IPS-18a (cell line): ENCODE measurements around the gene EDC3.

Experiments used
- H3K27ac ChIP-seq: one replicate; pipeline ENCODE4 v1.5.1; 2013; ENCODE audit warnings: low read length
- H3K27me3 ChIP-seq: one replicate; pipeline ENCODE4 v1.6.1; 2013; ENCODE audit warnings: mild to moderate bottlenecking, low read length; ENCODE audit not compliant: control insufficient read depth, insufficient read depth
- H3K36me3 ChIP-seq: one replicate; pipeline ENCODE4 v1.6.1; 2013; ENCODE audit warnings: low read depth, low read length; ENCODE audit not compliant: control insufficient read depth
- H3K4me1 ChIP-seq: one replicate; pipeline ENCODE4 v1.6.1; 2013; ENCODE audit warnings: low read depth, low read length; ENCODE audit not compliant: control insufficient read depth
- H3K4me3 ChIP-seq: one replicate; pipeline ENCODE4 v1.5.1; 2013; ENCODE audit warnings: low read length
- H3K9ac ChIP-seq: one replicate; pipeline ENCODE4 v1.6.1; 2013; ENCODE audit warnings: mild to moderate bottlenecking, low read length, moderate library complexity
- H3K9me3 ChIP-seq: one replicate; pipeline ENCODE4 v1.6.1; 2013; ENCODE audit warnings: low read depth, low read length; ENCODE audit not compliant: control insufficient read depth

EDC3 gene

GRCh38 chr15:74725845-74726773 is 30.3 kb upstream of the EDC3 start:
- peak overlapping the region; percentile 71 for H3K4me3 ChIP-seq
- no peaks in the 10 kb centered on the region for H3K4me1 ChIP-seq
- no peak overlapping the region for H3K27ac ChIP-seq
- H3K27me3 ChIP-seq = peaks cover 37% of the 10 kb centered on the region
- no peak overlapping the region for H3K9ac ChIP-seq
- H3K36me3 ChIP-seq = no peaks in the 10 kb centered on the region
- no peaks in the 10 kb centered on the region for H3K9me3 ChIP-seq

GRCh38 chr15:74725225-74725774 is 29.5 kb upstream of the EDC3 start, which contains the start of gene CYP1A1:
CYP1A1 (minus strand) TSS chr15:74725528; CDS start chr15:74723097, 2,431 bp downstream.
- Histone ChIP-seq H3K4me1 (no peaks in the 10 kb centered on the region), H3K36me3 (no peaks in the 10 kb centered on the region), H3K9me3 (no peaks in the 10 kb centered on the region), H3K27me3 (peaks cover 37% of the 10 kb centered on the region), H3K4me3 (peak within 1 kb of the TSS; percentile 71), H3K9ac (no peak within 1 kb of the TSS), H3K27ac (no peak within 1 kb of the TSS)

DNA sequence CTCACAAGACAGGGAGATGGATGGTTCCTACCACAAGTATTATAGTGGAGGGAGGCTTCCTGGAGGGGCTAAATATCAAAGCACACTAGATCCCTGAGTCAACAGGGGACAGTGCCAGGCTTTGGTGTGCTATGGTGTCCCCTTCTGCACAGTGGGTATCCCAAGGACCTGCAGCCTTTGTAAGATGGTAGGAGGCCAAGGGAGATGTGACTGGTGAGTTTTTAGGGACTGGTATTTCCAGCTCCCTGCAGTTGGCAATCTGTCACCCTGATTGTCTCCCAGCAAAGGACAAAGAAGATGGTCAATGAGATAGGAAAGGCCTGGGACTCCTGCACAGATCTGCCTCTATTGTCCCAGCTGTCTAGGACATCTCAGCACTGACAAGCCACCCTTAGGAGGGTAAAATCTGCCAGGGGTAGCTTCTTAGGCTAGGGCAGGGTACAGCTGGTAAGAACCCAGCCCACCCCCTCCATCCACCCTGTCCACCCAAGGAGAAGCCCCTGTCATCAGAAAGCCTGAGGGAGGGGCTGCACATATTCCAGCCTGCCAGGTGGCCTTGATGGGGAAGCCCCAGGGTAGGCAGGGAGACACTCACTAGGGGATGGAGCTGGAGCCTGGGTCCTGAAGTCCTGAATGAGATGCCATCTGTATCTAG is 28.9 kb upstream of the EDC3 start:
- no peak overlapping the region for H3K27ac ChIP-seq
- no peak overlapping the region for H3K9ac ChIP-seq
- peaks cover 37% of the 10 kb centered on the region for H3K27me3 ChIP-seq

DNA sequence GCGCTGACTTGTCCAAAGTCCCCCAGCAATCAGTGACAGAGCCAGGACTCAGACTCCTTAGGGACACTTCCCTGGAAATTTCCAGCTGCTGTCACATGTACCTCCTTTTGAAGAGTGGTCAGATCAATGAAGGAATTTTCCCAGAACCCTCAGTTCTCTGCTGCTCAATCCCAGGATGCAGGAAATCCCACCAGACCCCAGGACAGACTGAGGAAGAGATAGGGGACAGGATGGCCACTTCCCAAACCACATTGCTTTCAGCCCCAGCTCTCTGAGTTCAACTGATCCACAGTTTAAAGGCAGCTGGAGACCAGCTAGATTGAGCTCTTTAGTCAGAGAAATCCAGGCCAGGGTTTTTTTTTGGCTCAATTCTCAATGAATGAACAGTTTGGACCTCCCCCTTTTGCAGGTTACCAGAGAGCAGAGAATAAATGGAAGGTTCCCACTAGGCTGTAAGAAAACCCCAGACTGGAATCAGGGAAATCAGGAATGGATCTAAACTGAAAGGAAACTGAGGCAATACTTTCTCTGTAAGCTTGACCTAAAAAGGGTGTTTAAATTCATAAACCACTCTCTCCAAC is 28.0 kb upstream of the EDC3 start:
- Histone ChIP-seq H3K27ac (no peak overlapping the region), H3K36me3 (no peaks in the 10 kb centered on the region), H3K9me3 (no peaks in the 10 kb centered on the region), H3K4me3 (no peak overlapping the region), H3K9ac (no peak overlapping the region), H3K4me1 (no peaks in the 10 kb centered on the region), H3K27me3 (peaks cover 37% of the 10 kb centered on the region)

More for the DNA sequence above, 28.9 kb upstream of the EDC3 start:
- H3K9me3 ChIP-seq = no peaks in the 10 kb centered on the region
- H3K4me3 ChIP-seq = no peak overlapping the region
- no peaks in the 10 kb centered on the region for H3K36me3 ChIP-seq
- H3K4me1 ChIP-seq = no peaks in the 10 kb centered on the region

DNA sequence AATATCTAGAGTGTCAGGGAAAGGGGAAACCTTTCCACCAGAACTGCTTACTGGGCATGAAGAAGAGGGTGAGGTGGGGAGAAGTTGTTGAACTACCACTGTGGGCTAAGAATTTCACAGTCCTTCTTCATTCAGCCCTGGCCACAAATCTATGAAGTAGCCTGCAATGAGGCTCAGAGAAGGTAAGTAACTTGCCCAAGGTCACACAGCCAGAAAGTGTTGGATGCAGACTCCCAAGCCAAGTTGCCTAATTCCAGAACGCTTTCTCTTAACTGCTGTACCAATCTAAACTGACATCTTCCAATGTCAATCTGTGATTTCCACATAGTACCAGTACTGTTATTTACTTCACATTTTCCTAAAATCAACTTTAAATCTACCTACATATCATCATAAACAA is 27.4 kb upstream of the EDC3 start:
- H3K27ac ChIP-seq = no peak overlapping the region
- H3K27me3 ChIP-seq = peaks cover 36% of the 10 kb centered on the region
- no peak overlapping the region for H3K9ac ChIP-seq
- H3K4me3 ChIP-seq = no peak overlapping the region
- H3K36me3 ChIP-seq = no peaks in the 10 kb centered on the region
- H3K4me1 ChIP-seq = no peaks in the 10 kb centered on the region
- no peaks in the 10 kb centered on the region for H3K9me3 ChIP-seq

- Histone ChIP-seq H3K9me3 (no peaks in the 10 kb centered on the region), H3K36me3 (no peaks in the 10 kb centered on the region), H3K4me1 (no peaks in the 10 kb centered on the region), H3K27ac (no peak overlapping the region), H3K9ac (no peak overlapping the region), H3K4me3 (no peak overlapping the region), H3K27me3 (peaks cover 30% of the 10 kb centered on the region)
Observed at GRCh38 chr15:74722591-74722990, 26.8 kb upstream of the EDC3 start.

DNA sequence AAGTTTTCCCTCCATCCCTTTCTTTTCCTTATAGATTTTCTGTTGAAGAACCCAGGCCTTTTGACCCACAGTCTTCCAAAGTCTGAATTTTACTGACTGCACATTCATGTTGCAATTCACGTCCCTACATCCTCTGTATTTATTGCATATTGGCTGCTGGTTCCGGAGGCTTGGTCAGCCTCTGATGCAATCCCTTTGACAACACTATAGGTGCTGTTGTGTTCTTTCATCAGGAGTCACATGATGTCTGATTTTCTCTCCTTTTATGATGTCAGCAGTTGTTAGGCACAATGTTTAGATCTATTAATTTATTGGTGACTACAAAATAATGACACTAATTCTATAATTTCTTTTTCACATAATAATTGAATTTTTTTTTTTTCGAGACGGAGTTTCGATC is 20.8 kb upstream of the EDC3 start:
- Histone ChIP-seq H3K36me3 (no peaks in the 10 kb centered on the region), H3K9me3 (no peaks in the 10 kb centered on the region), H3K27me3 (no peaks in the 10 kb centered on the region), H3K9ac (no peak overlapping the region), H3K27ac (no peak overlapping the region), H3K4me3 (no peak overlapping the region), H3K4me1 (no peaks in the 10 kb centered on the region)

GRCh38 chr15:74712311-74712710 is 16.5 kb upstream of the EDC3 start:
- Histone ChIP-seq H3K9me3 (no peaks in the 10 kb centered on the region), H3K4me1 (no peaks in the 10 kb centered on the region), H3K9ac (no peak overlapping the region), H3K27me3 (peaks cover 13% of the 10 kb centered on the region), H3K36me3 (no peaks in the 10 kb centered on the region), H3K27ac (no peak overlapping the region), H3K4me3 (no peak overlapping the region)

DNA sequence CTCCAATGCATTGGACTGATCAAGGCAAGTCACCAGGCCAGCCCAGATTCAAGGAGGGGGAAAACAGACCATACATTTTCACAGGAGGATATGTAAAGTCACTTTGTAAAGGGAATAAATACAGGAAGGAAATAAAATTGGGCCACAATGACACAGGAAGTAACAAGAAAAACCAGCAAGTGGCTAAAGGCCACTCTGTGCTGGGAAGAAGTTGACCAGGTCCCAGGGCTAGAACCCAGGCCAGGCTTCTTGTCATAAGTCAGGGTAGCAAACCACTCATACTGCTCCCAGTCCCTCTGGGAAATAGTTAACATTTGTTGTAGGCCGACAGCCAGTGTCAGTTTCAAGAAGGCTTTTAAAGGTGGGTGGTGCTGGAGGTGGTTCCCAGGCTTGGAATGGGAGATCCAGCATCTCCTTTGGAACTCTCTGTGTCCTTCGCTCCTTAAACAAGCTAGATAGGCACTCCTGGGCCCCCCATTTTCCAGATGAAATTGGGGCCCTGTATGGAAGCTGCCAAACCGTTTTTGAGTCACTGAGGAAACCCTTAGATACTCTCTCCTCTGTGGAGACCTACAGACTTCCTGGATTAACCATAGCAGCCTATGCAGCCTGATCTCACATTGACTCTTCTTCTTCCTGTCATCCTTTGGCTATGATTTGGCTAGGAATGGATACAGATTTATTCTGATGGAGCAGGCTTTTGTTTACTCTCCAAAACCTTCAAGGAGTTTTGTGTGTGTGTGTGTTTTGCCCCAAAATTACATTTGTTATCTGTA is 14.7 kb upstream of the EDC3 start:
- H3K9me3 ChIP-seq = no peaks in the 10 kb centered on the region
- peaks cover 17% of the 10 kb centered on the region for H3K27me3 ChIP-seq
- H3K4me1 ChIP-seq = no peaks in the 10 kb centered on the region
- no peak overlapping the region for H3K4me3 ChIP-seq
- H3K36me3 ChIP-seq = no peaks in the 10 kb centered on the region
- no peak overlapping the region for H3K9ac ChIP-seq
- no peak overlapping the region for H3K27ac ChIP-seq

DNA sequence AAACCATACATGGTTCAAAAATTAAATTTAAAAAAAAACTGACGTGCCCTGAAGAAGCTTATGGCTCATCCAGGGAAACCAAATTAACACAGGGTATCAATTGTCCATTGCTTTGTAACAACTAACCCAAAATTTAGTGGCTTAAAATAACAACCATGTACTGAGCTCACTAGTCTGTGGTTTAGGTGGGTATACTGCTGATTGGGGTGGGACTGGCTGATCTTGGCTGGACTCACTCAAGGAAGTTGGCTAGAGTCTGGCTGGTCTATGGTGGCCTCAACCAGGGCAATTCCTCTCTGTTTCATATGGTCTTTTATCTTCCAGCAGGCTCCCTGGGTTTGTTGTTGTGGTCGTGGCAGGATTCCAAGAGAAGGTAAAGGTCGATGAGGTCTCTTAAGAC is 14.1 kb upstream of the EDC3 start:
- H3K4me1 ChIP-seq = no peaks in the 10 kb centered on the region
- no peak overlapping the region for H3K9ac ChIP-seq
- H3K27me3 ChIP-seq = peaks cover 17% of the 10 kb centered on the region
- no peaks in the 10 kb centered on the region for H3K36me3 ChIP-seq
- no peak overlapping the region for H3K4me3 ChIP-seq
- no peaks in the 10 kb centered on the region for H3K9me3 ChIP-seq
- H3K27ac ChIP-seq = no peak overlapping the region

GRCh38 chr15:74709011-74709410 is 13.2 kb upstream of the EDC3 start:
- Histone ChIP-seq H3K27me3 (peaks cover 17% of the 10 kb centered on the region), H3K9ac (no peak overlapping the region)

More at GRCh38 chr15:74709011-74709410, 13.2 kb upstream of the EDC3 start:
- Histone ChIP-seq H3K36me3 (no peaks in the 10 kb centered on the region), H3K4me1 (no peaks in the 10 kb centered on the region), H3K4me3 (no peak overlapping the region), H3K27ac (no peak overlapping the region), H3K9me3 (no peaks in the 10 kb centered on the region)
